Tibial nerve (tissue), 4 donors: ENCODE results near the gene CHRNE. TPM values are rescaled to one million over a fixed set of nuclear protein-coding genes. Genes with fewer than 3 reads are reported as not detected.

Experiments
- DNase-seq, 2 donors: peaks; one replicate each; pipeline ENCODE4 v3.0.0-alpha.2; 2019; ENCODE audit warnings: low spot score in 2 of 2
- H3K27ac ChIP-seq, 4 donors: fragments of 200-600 bp; sonication (generic) in 3 of 4; one replicate each; pipeline ENCODE4 v1.5.1; 2017 to 2019; ENCODE audit warnings: mild to moderate bottlenecking in 1 of 4
- H3K27me3 ChIP-seq, 2 donors: fragments of 200-600 bp; sonication (generic) in 1 of 2; one replicate each; pipeline versions ENCODE4 v1.5.1 to v1.6.0; 2017 to 2019
- H3K36me3 ChIP-seq, 3 donors: fragments of 200-600 bp; sonication (generic); one replicate each; pipeline ENCODE4 v1.5.1; 2018 to 2019
- H3K4me1 ChIP-seq, 4 donors: fragments of 200-600 bp; sonication (generic) in 3 of 4; one replicate each; pipeline ENCODE4 v1.5.1; 2017 to 2019
- H3K4me3 ChIP-seq, 4 donors: fragments of 200-600 bp; sonication (generic) in 3 of 4; one replicate each; pipeline ENCODE4 v1.5.1; 2017 to 2019; ENCODE audit warnings: mild to moderate bottlenecking in 1 of 4, moderate library complexity in 1 of 4
- H3K9me3 ChIP-seq, 4 donors: fragments of 200-600 bp; sonication (generic) in 3 of 4; one replicate each; pipeline ENCODE4 v1.5.1; 2017 to 2019
- EP300 ChIP-seq, 2 donors: sonication (generic); formaldehyde crosslinking; IDR thresholded peaks; one replicate each; pipeline ENCODE4 v1.6.1; 2017; ENCODE audit warnings: antibody characterized with exemption in 2 of 2, mild to moderate bottlenecking in 1 of 2
- POLR2A ChIP-seq, 2 donors: fragments of 450-650 bp; IDR thresholded peaks; one replicate each; pipeline ENCODE4 v1.6.1; 2017; ENCODE audit warnings: antibody characterized with exemption in 2 of 2, mild to moderate bottlenecking in 2 of 2, moderate library complexity in 2 of 2
- WGBS, 2 donors: methylation state at CpG; one replicate each; pipeline ENCODE4 v1.1.5; 2018; 5-methylcytosine and 5-hydroxymethylcytosine counted together
- total RNA-seq, 4 donors: library from RNA; depleted of rRNA; stranded (reverse); fragments of >200 nt; gene quantifications; one replicate each; pipeline ENCODE4 v1.1.0, GENCODE V29; 2016
- TF ChIP-seq, protein P1 (sequence below), 5 experiments: fragments of 200-600 bp in 3 of 5; fragments of 450-650 bp in 2 of 5; sonication (generic) in 3 of 5; IDR thresholded peaks; one replicate each; pipeline ENCODE4 v1.5.1; 2016 to 2019; ENCODE audit warnings: antibody characterized with exemption in 5 of 5, mild to moderate bottlenecking in 3 of 5, moderate library complexity in 2 of 5

Gene CHRNE
- total RNA-seq, 4 donors from 2014 or later = 0.22 to 2.5 (median 1.0) TPM

DNA sequence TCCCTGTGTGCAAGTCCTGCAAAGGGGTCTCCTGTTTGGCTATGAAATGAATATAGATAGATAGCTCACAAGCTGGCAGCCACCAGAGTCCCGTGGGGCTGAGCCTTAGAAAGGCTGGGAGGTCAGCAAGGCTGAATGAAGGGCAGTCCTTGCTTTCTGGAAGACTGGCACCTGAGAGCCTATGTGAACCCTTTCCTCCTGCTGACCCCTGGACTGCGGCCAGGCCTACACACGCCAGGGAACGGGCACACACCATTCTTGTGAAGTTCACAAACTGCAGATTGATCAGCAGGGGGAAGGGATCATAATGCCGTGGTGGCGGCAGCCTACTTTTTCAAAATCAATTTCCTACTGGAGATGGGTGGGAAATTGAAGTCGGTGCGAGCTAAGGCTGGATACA is 4.5 kb downstream of the CHRNE start:
- WGBS, 2 donors = 78 to 83% methylated on average over 6 to 8 of the region's 8 CpGs
- H3K4me3 ChIP-seq = no peak overlapping the region

DNA sequence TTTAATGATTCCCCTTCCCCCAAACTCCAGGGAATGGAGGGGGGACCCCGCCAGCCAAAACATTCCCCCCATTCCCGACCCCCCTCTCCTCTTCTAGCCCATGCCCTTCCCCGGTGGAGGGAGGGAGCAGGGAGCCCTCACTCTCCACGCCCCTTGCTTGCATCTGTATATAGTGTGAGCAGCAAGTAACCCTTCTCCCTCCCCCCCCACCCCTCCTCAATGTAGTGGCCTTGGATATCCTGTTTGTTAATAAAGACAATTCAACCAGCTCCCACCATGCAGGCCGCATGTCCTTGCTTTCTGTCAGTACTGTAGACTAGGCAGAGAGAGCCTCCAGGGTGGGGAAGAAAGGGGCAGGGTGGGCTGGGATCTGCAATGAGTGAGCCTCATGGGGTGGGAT is 5.1 kb downstream of the CHRNE start:
- WGBS, 2 donors = 88 to 94% methylated on average over 5 of the region's 5 CpGs

More for the DNA sequence above, 4.5 kb downstream of the CHRNE start:
- TF ChIP-seq, protein P1, sequence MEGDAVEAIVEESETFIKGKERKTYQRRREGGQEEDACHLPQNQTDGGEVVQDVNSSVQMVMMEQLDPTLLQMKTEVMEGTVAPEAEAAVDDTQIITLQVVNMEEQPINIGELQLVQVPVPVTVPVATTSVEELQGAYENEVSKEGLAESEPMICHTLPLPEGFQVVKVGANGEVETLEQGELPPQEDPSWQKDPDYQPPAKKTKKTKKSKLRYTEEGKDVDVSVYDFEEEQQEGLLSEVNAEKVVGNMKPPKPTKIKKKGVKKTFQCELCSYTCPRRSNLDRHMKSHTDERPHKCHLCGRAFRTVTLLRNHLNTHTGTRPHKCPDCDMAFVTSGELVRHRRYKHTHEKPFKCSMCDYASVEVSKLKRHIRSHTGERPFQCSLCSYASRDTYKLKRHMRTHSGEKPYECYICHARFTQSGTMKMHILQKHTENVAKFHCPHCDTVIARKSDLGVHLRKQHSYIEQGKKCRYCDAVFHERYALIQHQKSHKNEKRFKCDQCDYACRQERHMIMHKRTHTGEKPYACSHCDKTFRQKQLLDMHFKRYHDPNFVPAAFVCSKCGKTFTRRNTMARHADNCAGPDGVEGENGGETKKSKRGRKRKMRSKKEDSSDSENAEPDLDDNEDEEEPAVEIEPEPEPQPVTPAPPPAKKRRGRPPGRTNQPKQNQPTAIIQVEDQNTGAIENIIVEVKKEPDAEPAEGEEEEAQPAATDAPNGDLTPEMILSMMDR (IDR thresholded peaks at IDR 0.05) = no peak
- TF ChIP-seq POLR2A (IDR thresholded peaks at IDR 0.05) (no peak), EP300 (IDR thresholded peaks at IDR 0.05) (no peak)
- H3K27ac ChIP-seq = no peak overlapping the region
- H3K4me1 ChIP-seq = peaks cover 0 to 48% (median 21%) of the 10 kb centered on the region in 4 donors
- H3K9me3 ChIP-seq = no peaks in the 10 kb centered on the region
- DNase-seq = no peak
- H3K27me3 ChIP-seq = peaks cover 0 to 16% of the 10 kb centered on the region in 2 donors
- H3K36me3 ChIP-seq = peaks cover 3 to 44% (median 21%) of the 10 kb centered on the region in 3 donors

DNA sequence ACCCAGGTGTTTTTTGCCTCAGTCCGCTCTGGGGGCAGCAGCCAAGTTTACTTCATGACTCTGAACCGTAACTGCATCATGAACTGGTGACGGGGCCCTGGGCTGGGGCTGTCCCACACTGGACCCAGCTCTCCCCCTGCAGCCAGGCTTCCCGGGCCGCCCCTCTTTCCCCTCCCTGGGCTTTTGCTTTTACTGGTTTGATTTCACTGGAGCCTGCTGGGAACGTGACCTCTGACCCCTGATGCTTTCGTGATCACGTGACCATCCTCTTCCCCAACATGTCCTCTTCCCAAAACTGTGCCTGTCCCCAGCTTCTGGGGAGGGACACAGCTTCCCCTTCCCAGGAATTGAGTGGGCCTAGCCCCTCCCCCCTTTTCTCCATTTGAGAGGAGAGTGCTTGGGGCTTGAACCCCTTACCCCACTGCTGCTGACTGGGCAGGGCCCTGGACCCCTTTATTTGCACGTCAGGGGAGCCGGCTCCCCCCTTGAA is 5.7 kb downstream of the CHRNE start:
- Histone ChIP-seq H3K27me3 (peaks cover 0 to 16% of the 10 kb centered on the region in 2 donors), H3K27ac (no peak overlapping the region), H3K9me3 (no peaks in the 10 kb centered on the region), H3K36me3 (peaks cover 6 to 55% (median 21%) of the 10 kb centered on the region in 3 donors), H3K4me3 (no peak overlapping the region), H3K4me1 (peaks cover 0 to 39% (median 16%) of the 10 kb centered on the region in 4 donors)
- DNase-seq = no peak
- 67 to 76% methylated on average over 10 of the region's 10 CpGs for WGBS, 2 donors
- TF ChIP-seq EP300 (IDR thresholded peaks at IDR 0.05) (no peak), POLR2A (IDR thresholded peaks at IDR 0.05) (no peak)
- TF ChIP-seq, protein P1 (IDR thresholded peaks at IDR 0.05) = no peak

More for the DNA sequence above, 5.1 kb downstream of the CHRNE start:
- Histone ChIP-seq H3K4me1 (peaks cover 0 to 43% (median 19%) of the 10 kb centered on the region in 4 donors), H3K27me3 (peaks cover 0 to 16% of the 10 kb centered on the region in 2 donors), H3K36me3 (peaks cover 6 to 49% (median 21%) of the 10 kb centered on the region in 3 donors), H3K27ac (no peak overlapping the region), H3K4me3 (no peak overlapping the region), H3K9me3 (no peaks in the 10 kb centered on the region)
- DNase-seq = no peak
- TF ChIP-seq EP300 (IDR thresholded peaks at IDR 0.05) (no peak), POLR2A (IDR thresholded peaks at IDR 0.05) (no peak)
- TF ChIP-seq, protein P1 (IDR thresholded peaks at IDR 0.05) = no peak

DNA sequence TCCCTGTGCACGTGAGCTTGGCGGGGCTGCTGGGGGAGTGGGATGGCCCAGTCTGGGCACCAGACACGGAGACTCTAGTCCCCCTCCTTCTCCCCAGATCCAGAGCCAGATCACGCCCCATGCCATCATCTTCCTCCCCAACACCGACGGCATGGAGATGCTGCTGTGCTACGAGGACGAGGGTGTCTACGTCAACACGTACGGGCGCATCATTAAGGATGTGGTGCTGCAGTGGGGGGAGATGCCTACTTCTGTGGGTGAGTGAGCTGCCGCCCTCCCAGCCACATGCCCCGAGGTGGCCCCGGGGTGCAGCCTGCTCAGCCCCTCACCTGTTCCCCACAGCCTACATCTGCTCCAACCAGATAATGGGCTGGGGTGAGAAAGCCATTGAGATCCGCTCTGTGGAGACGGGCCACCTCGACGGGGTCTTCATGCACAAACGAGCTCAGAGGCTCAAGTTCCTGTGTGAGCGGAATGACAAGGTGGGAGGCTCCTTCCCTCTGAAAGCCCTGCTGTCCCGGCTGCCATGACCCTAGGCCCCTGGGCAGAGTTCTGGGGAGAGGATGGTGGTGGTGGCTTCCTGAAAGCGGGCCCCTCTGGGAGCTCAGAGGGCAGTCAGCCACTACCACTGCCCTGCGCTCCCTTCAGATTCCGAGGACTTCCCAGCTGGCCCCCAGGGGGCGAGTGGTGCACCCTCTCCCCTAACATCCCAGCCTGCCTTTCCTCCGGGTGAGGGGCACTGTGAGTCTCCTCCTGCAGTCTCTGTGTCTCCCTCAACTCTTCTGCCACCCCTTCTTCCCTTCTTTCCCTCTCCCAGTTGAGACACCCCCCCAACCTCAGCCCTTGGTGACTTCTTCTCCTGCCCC is 6.3 kb downstream of the CHRNE start:
- Histone ChIP-seq H3K36me3 (peaks cover 6 to 61% (median 21%) of the 10 kb centered on the region in 3 donors), H3K27ac (no peak overlapping the region), H3K27me3 (peaks cover 0 to 16% of the 10 kb centered on the region in 2 donors), H3K9me3 (no peaks in the 10 kb centered on the region), H3K4me3 (no peak overlapping the region), H3K4me1 (peaks cover 0 to 33% (median 14%) of the 10 kb centered on the region in 4 donors)
- DNase-seq = no peak
- WGBS, 2 donors = 88 to 89% methylated on average over 17 to 27 of the region's 27 CpGs
- TF ChIP-seq POLR2A (IDR thresholded peaks at IDR 0.05) (no peak), EP300 (IDR thresholded peaks at IDR 0.05) (no peak)
- TF ChIP-seq, protein P1 (IDR thresholded peaks at IDR 0.05) = no peak
